Measurements from ENCODE around the gene UCKL1.

DNA sequence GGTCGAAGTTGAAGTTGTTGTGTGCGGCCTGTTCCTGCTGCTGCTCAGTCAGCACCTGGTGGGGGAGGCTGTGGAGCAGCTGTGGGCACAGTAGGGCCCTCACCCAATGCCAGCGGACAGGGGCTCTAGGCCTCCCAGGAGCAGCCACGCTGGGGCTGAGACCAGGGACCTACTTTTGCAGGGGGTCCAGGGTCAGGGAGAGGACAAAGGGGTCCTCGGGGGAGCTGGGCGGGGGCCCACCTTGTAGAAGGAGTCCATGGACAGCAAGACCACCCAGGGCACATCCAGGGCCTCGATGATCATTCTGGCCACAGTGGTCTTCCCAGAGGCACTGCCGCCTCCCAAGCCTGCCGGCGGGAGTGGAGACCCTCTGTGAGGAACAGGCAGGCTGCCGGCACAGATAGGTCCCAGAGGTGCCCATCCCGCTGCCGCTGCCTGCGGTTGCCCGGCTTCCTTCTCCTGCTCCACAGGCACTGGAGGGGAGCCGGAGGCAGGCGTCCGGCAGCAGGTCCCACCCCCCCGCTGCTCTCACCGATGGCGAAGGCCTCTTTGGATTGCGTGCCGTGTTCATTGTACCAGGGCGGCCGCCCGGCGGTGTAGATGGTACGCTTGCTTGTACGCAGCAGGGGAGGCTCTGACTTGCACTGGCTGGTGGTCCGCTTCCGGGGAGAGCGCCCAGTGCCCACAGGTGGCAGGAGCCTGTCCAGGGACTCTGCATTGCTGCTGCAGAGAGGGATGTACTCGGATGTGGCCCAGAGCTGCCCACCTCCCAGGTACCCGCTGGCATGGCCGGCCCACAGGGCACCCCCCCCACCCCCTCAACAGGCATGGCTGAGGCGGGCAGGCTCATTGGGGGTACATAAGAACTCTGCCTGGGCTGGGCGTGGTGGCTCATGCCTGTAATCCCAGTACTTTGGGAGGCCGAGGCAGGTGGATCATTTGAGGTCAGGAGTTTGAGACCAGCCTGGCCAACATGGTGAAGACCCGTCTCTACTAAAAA is 10.0 kb downstream of the UCKL1 start:
- TF ChIP-seq POLR2AphosphoS5 (IDR thresholded peaks at IDR 0.05; ENCODE audit: low read depth, low read length) (no peak), TAF1 (IDR thresholded peaks at IDR 0.05; ENCODE audit: borderline replicate concordance, low read depth, low read length) (no peak), POLR2A (IDR thresholded peaks at IDR 0.05; ENCODE audit: low read depth, low read length) (no peak)

All from GM12892 (cell line).